Measurements from ENCODE around the gene CD247. TPM values are rescaled to one million over a fixed set of nuclear protein-coding genes. Genes with fewer than 3 reads are reported as not detected.

CD247 gene
- total and polyA plus RNA-seq, 10 of the 15 experiments (the other 5 are each of a cell fraction or from before 2014, with no cell fraction given), result 0.10 to 0.77 (median 0.30) TPM

- WGBS (ENCODE audit: insufficient coverage, insufficient replicate concordance, low lambda C conversion rate, missing lambda C conversion rate), result 26% methylated on average over 14 of the region's 14 CpGs
- in situ Hi-C loops (cut with MboI), result no loop called here
- RAD21 ChIA-PET (ENCODE audit: unreplicated experiment), result interaction anchor here (1.0 to 1.4 kb wide), 4 partner anchors 25 to 372 kb away, joined by 3 to 5 read pairs (median 4); no protein-coding TSS in a partner anchor
- BruUV-seq (replicated peaks), result no TSS peak
- no peak for DNase-seq (ENCODE audit: low read depth, low spot score)
- SMC1A ChIA-PET (ENCODE audit: uncharacterized antibody, unreplicated experiment), result interaction anchor here (1.2 kb wide), 1 partner anchor 16 kb away, joined by 3 read pairs; no protein-coding TSS in a partner anchor
- TF ChIP-seq RAD51 (IDR thresholded peaks at IDR 0.05) (no peak), PBX3 (IDR thresholded peaks at IDR 0.05; ENCODE audit: insufficient replicate concordance, low read depth, low read length) (peak; percentile 30), PKNOX1 (IDR thresholded peaks at IDR 0.05) (0 out of 2 replicates have a peak, but pooled peaks have one; percentile 28), NFXL1 (IDR thresholded peaks at IDR 0.05; ENCODE audit: borderline replicate concordance) (no peak)
- no peak overlapping the region for H3K4me3 ChIP-seq
- no peak for FAIRE-seq
- H3K36me3 ChIP-seq (ENCODE audit: control insufficient read depth in 2 of 2, insufficient read depth in 2 of 2, low read length in 1 of 2), result no peaks in the 10 kb centered on the region; a peak in 1 of 4 replicates
- H3K27me3 ChIP-seq (replicated peaks in 1 of 2; ENCODE audit: control insufficient read depth in 2 of 2, insufficient read depth in 2 of 2, low read length in 1 of 2), result no peaks in the 10 kb centered on the region
- H3K9ac ChIP-seq (ENCODE audit: control insufficient read depth, insufficient read depth, low read length), result no peak overlapping the region
- peak; percentile 11 for ATAC-seq
- POLR2A ChIA-PET, result no interaction called here
- intact Hi-C loops (cut with micrococcal nuclease; ENCODE audit: unreplicated experiment), result no loop called here
- H3K4me2 ChIP-seq (ENCODE audit: control insufficient read depth, insufficient read depth), result no peak overlapping the region
- peak overlapping the region; percentile 59 for H2AFZ ChIP-seq (ENCODE audit: control insufficient read depth, low read depth, low read length)
- H3K4me1 ChIP-seq (ENCODE audit: control insufficient read depth, insufficient read depth, low read length), result peaks cover 27% of the 10 kb centered on the region
- no peaks in the 10 kb centered on the region for H4K20me1 ChIP-seq (ENCODE audit: control insufficient read depth, insufficient read depth)
- no peaks in the 10 kb centered on the region; the same call in 2 of the 3 replicates for H3K9me3 ChIP-seq (replicated peaks; ENCODE audit: control insufficient read depth, insufficient read depth, low read length)
- CTCF ChIA-PET, result interaction anchor here (0.6 to 2.4 kb wide), 5 partner anchors 102 to 314 kb away, joined by 3 to 8 read pairs (median 3); no protein-coding TSS in a partner anchor
- H3K79me2 ChIP-seq (ENCODE audit: control insufficient read depth, insufficient read depth, low read length), result no peaks in the 10 kb centered on the region
- H3K27ac ChIP-seq (ENCODE audit: control insufficient read depth, insufficient read depth), result no peak overlapping the region
These were observed 86.9 kb downstream of the CD247 start for GRCh38 chr1:167431261-167431908.
